HCT116 (cell line): ENCODE data around the gene TFF1. TPM values are rescaled to one million over a fixed set of nuclear protein-coding genes. Genes with fewer than 3 reads are reported as not detected.

Source experiments
- ATAC-seq: fragments of 200-7000 bp; cut with Tn5 transposase; 2 replicates; pipeline ENCODE4 v1.9.1; 2020; ENCODE audit warnings: mild to moderate bottlenecking, moderate library complexity
- BruUV-seq: library from RNA; stranded (reverse); fragments of 400-500 nt; replicated peaks from 2 replicates; lab custom pipeline; 2021; lab: Mats Ljungman, UMichigan
- CTCF ChIA-PET: fragments of 300-600 bp; sonication (Branson Sonifier 250); formaldehyde crosslinking; loops from one replicate; lab custom pipeline; 2021; ENCODE audit warnings: antibody characterized with exemption; lab: Charles Lee
- POLR2A ChIA-PET: fragments of 300-600, 350-600 bp; sonication (Branson Sonifier 250); formaldehyde crosslinking; loops from one replicate; lab custom pipeline; 2021; ENCODE audit warnings: antibody characterized with exemption; lab: Charles Lee
- RAD21 ChIA-PET, 2 experiments: fragments of 300-600 bp; sonication (Branson Sonifier 250); formaldehyde crosslinking; loops; one replicate each; lab custom pipeline; 2023; ENCODE audit warnings: low total read pairs in 2 of 2; ENCODE audit not compliant: uncharacterized antibody in 2 of 2, unreplicated experiment in 2 of 2, low non-redundant PET in 1 of 2; lab: Charles Lee
- DNase-seq: peaks from one replicate; pipeline ENCODE4 v3.0.0-alpha.2; 2010; ENCODE audit warnings: low read depth, low spot score
- H2AFZ ChIP-seq: fragments of 200-600 bp; shearing (Covaris generic), sonication (generic); 2 replicates; pipeline ENCODE4 v1.6.1; 2017; ENCODE audit warnings: low read depth, mixed run types, mixed read lengths, antibody characterized with exemption, low read length; ENCODE audit not compliant: poor library complexity, severe bottlenecking
- H3K27ac ChIP-seq: 2 replicates; pipeline ENCODE4 v1.5.1; 2012; ENCODE audit warnings: low read depth, low read length
- H3K27me3 ChIP-seq: fragments of 200-600 bp; sonication (generic); 2 replicates; pipeline ENCODE4 v1.6.1; 2016; ENCODE audit warnings: mixed run types, low read length, mixed read lengths; ENCODE audit not compliant: insufficient read depth
- H3K36me3 ChIP-seq, 2 experiments: fragments of 200-500 bp in 1 of 2; fragments of 200-600 bp in 1 of 2; sonication (Bioruptor generic) in 1 of 2; sonication (generic) in 1 of 2; 2 replicates each; pipeline versions ENCODE4 v1.5.1 to v1.6.1; 2014 to 2016; ENCODE audit warnings: low read length in 2 of 2, inconsistent platforms in 1 of 2, mixed read lengths in 1 of 2, mixed run types in 1 of 2; ENCODE audit not compliant: insufficient read depth in 2 of 2, control insufficient read depth in 1 of 2
- H3K4me1 ChIP-seq, 2 experiments: fragments of 200-600 bp in 1 of 2; sonication (generic) in 1 of 2; 2 replicates each; pipeline versions ENCODE4 v1.5.1 to v1.6.1; 2012 to 2017; ENCODE audit warnings: low read length in 2 of 2, inconsistent platforms in 1 of 2, mild to moderate bottlenecking in 1 of 2, mixed read lengths in 1 of 2, mixed run types in 1 of 2, moderate library complexity in 1 of 2; ENCODE audit not compliant: insufficient read depth in 2 of 2, control insufficient read depth in 1 of 2
- H3K4me2 ChIP-seq: fragments of 200-600 bp; sonication (generic); 2 replicates; pipeline ENCODE4 v1.6.1; 2017; ENCODE audit warnings: mixed run types, low read length, mixed read lengths
- H3K4me3 ChIP-seq, 2 experiments: fragments of 200-600 bp in 1 of 2; sonication (generic) in 1 of 2; replicated peaks in 1 of 2; 2 replicates each; pipeline ENCODE4 v1.5.1; 2011 to 2016; ENCODE audit warnings: low read length in 2 of 2, control low read depth in 1 of 2, low read depth in 1 of 2, mild to moderate bottlenecking in 1 of 2, mixed read lengths in 1 of 2, mixed run types in 1 of 2
- H3K79me2 ChIP-seq: fragments of 200-600 bp; sonication (generic); 2 replicates; pipeline ENCODE4 v1.6.1; 2017; ENCODE audit warnings: mild to moderate bottlenecking, mixed run types, low read length, moderate library complexity, mixed read lengths; ENCODE audit not compliant: insufficient read depth
- H3K9ac ChIP-seq: fragments of 200-600 bp; sonication (generic); 2 replicates; pipeline ENCODE4 v1.6.1; 2016; ENCODE audit warnings: low read length, mixed read lengths
- H3K9me2 ChIP-seq: fragments of 200-600 bp; sonication (generic), shearing (Covaris generic); 2 replicates; pipeline ENCODE4 v1.6.1; 2017; ENCODE audit warnings: mixed run types, mild to moderate bottlenecking, moderate library complexity; ENCODE audit not compliant: insufficient read depth
- H3K9me3 ChIP-seq, 2 experiments: fragments of 200-500 bp in 1 of 2; fragments of 200-600 bp in 1 of 2; sonication (Bioruptor generic) in 1 of 2; sonication (generic) in 1 of 2; 2 replicates each; pipeline ENCODE4 v1.6.1; 2014 to 2017; ENCODE audit warnings: low read length in 2 of 2, mixed read lengths in 2 of 2, inconsistent platforms in 1 of 2, low read depth in 1 of 2, mild to moderate bottlenecking in 1 of 2, mixed run types in 1 of 2, moderate library complexity in 1 of 2; ENCODE audit not compliant: control insufficient read depth in 1 of 2, insufficient read depth in 1 of 2
- H4K20me1 ChIP-seq: fragments of 200-600 bp; sonication (generic), shearing (Covaris generic); 2 replicates; pipeline ENCODE4 v1.6.1; 2017; ENCODE audit warnings: mixed run types, mild to moderate bottlenecking, moderate library complexity; ENCODE audit not compliant: insufficient read depth
- ATF3 ChIP-seq: IDR thresholded peaks from 2 replicates; pipeline ENCODE4 v1.6.1; 2012
- CBX3 ChIP-seq: IDR thresholded peaks from 2 replicates; pipeline ENCODE4 v1.6.1; 2012; ENCODE audit warnings: low read depth
- CEBPB ChIP-seq: IDR thresholded peaks from 2 replicates; pipeline ENCODE4 v1.6.1; 2012; ENCODE audit warnings: low read depth
- ELF1 ChIP-seq: IDR thresholded peaks from 2 replicates; pipeline ENCODE4 v1.6.1; 2012; ENCODE audit warnings: low read depth, borderline replicate concordance
- EZH2phosphoT487 ChIP-seq: fragments of 200-600 bp; IDR thresholded peaks from 2 replicates; pipeline ENCODE4 v1.6.1; 2018; ENCODE audit warnings: antibody characterized with exemption, borderline replicate concordance
- FOSL1 ChIP-seq: IDR thresholded peaks from 2 replicates; pipeline ENCODE4 v1.6.1; 2012; ENCODE audit warnings: low read depth
- POLR2A ChIP-seq: IDR thresholded peaks from 2 replicates; pipeline ENCODE4 v1.7.0; 2011; ENCODE audit warnings: borderline replicate concordance; ENCODE audit not compliant: insufficient read depth, insufficient read length; ENCODE audit errors: extremely low read depth
- POLR2AphosphoS5 ChIP-seq: IDR thresholded peaks from 2 replicates; pipeline ENCODE4 v1.6.1; 2011; ENCODE audit warnings: mild to moderate bottlenecking, low read depth, low read length, moderate library complexity
- RAD21 ChIP-seq: IDR thresholded peaks from 2 replicates; pipeline ENCODE4 v1.6.1; 2012; ENCODE audit warnings: low read depth, mild to moderate bottlenecking
- REST ChIP-seq: IDR thresholded peaks from 2 replicates; pipeline ENCODE4 v1.6.1; 2012; ENCODE audit warnings: low read depth
- SRF ChIP-seq: IDR thresholded peaks from 2 replicates; pipeline ENCODE4 v1.6.1; 2012; ENCODE audit warnings: low read depth
- TCF7L2 ChIP-seq: IDR thresholded peaks from 2 replicates; pipeline ENCODE4 v1.7.0; 2011; ENCODE audit warnings: borderline replicate concordance, inconsistent platforms; ENCODE audit not compliant: insufficient read depth, insufficient read length; ENCODE audit errors: extremely low read depth
- YY1 ChIP-seq: IDR thresholded peaks from 2 replicates; pipeline ENCODE4 v1.6.1; 2011; ENCODE audit warnings: low read length, low read depth, moderate library complexity, mild to moderate bottlenecking; ENCODE audit not compliant: insufficient replicate concordance; ENCODE audit errors: extremely low read depth
- ZFX ChIP-seq: fragments of 450-650 bp; IDR thresholded peaks from 2 replicates; pipeline ENCODE4 v1.6.1; 2017
- ZNF274 ChIP-seq: fragments of 200-500 bp; sonication (Bioruptor generic); IDR thresholded peaks from 2 replicates; pipeline ENCODE4 v1.6.1; 2014; ENCODE audit warnings: mild to moderate bottlenecking, low read depth, low read length, inconsistent platforms
- intact Hi-C: fragments of 100-400 bp; cut with micrococcal nuclease; formaldehyde crosslinking; loops from 2 replicates; pipeline ENCODE4 v1.10.0; 2022
- total RNA-seq: library from RNA; stranded (reverse); gene quantifications from one replicate; pipeline ENCODE4 v1.2.1, GENCODE V29; 2021; ENCODE audit not compliant: unreplicated experiment
- TF ChIP-seq, protein P1 (sequence below): IDR thresholded peaks from 2 replicates; pipeline ENCODE4 v1.6.1; 2012
- TF ChIP-seq, protein P2 (sequence below), 3 experiments: fragments of 200-600 bp in 1 of 3; sonication (generic) in 1 of 3; IDR thresholded peaks in 2 of 3; conservative IDR thresholded peaks in 1 of 3; 2 replicates each; pipeline ENCODE4 v1.5.1; 2012 to 2017; ENCODE audit warnings: low read depth in 2 of 3, low read length in 2 of 3, antibody characterized with exemption in 1 of 3, borderline replicate concordance in 1 of 3, control low read depth in 1 of 3, mild to moderate bottlenecking in 1 of 3, mixed read lengths in 1 of 3, mixed run types in 1 of 3, moderate library complexity in 1 of 3; ENCODE audit not compliant: insufficient read depth in 1 of 3

The TFF1 gene
- total RNA-seq, 1 experiment from 2014 or later, result 0.61 TPM

DNA sequence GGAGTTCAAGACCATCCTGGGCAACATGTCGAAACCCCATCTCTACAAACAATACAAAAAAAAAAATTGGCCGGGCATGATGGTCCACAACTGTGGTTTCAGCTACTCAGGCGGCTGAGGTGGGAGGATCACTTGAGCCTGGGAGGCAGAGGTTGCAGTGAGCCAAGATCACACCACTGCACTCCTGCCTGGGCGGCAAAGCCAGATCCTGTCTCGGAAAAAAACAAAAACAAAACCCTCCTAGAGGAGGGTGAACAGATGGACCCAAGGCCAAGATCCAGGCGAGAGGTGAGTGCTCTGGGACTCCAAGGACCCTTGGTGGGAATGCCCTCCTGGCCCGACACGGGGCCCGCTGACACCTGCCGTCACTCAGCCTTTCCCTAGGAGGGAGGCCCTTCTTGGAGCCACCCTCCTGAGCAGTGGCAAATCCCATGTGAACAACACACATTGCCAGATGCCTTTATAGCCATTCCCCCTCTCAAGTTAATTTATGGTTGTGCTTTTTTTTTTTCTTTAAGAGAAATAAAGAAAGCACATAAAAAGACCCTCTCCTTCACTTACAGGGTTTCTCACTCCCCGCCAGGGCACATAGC is 15.9 kb downstream of the TFF1 start:
- BruUV-seq, result no TSS peak
- TF ChIP-seq SRF (no peak), FOSL1 (no peak), TCF7L2 (no peak), YY1 (no peak), ZFX (no peak), REST (no peak), ELF1 (no peak), POLR2A (no peak), EZH2phosphoT487 (no peak), CEBPB (no peak), CBX3 (no peak), RAD21 (no peak), ZNF274 (no peak), ATF3 (no peak), POLR2AphosphoS5 (no peak)
- TF ChIP-seq, protein P1, sequence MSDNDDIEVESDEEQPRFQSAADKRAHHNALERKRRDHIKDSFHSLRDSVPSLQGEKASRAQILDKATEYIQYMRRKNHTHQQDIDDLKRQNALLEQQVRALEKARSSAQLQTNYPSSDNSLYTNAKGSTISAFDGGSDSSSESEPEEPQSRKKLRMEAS, result no peak
- TF ChIP-seq, protein P2, sequence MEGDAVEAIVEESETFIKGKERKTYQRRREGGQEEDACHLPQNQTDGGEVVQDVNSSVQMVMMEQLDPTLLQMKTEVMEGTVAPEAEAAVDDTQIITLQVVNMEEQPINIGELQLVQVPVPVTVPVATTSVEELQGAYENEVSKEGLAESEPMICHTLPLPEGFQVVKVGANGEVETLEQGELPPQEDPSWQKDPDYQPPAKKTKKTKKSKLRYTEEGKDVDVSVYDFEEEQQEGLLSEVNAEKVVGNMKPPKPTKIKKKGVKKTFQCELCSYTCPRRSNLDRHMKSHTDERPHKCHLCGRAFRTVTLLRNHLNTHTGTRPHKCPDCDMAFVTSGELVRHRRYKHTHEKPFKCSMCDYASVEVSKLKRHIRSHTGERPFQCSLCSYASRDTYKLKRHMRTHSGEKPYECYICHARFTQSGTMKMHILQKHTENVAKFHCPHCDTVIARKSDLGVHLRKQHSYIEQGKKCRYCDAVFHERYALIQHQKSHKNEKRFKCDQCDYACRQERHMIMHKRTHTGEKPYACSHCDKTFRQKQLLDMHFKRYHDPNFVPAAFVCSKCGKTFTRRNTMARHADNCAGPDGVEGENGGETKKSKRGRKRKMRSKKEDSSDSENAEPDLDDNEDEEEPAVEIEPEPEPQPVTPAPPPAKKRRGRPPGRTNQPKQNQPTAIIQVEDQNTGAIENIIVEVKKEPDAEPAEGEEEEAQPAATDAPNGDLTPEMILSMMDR (IDR thresholded peaks at IDR 0.05 in 2 of 3, conservative IDR thresholded peaks at IDR 0.05 in 1 of 3; ENCODE audit: borderline replicate concordance in 1 of 3, insufficient read depth in 1 of 3, low read depth in 2 of 3, low read length in 2 of 3), result no peak
- Histone ChIP-seq H3K4me1 (no peaks in the 10 kb centered on the region), H3K4me3 (no peak overlapping the region), H3K27me3 (no peaks in the 10 kb centered on the region), H4K20me1 (no peaks in the 10 kb centered on the region), H3K36me3 (no peaks in the 10 kb centered on the region), H3K27ac (no peak overlapping the region), H3K9me2 (no peaks in the 10 kb centered on the region), H3K9ac (no peak overlapping the region), H3K79me2 (no peaks in the 10 kb centered on the region), H2AFZ (no peak overlapping the region), H3K9me3 (no peaks in the 10 kb centered on the region), H3K4me2 (no peak overlapping the region)
- RAD21 ChIA-PET, result no interaction called here
- ATAC-seq (no peak), DNase-seq (no peak)
- intact Hi-C loops, result no loop called here
- CTCF ChIA-PET, result no interaction called here
- POLR2A ChIA-PET, result no interaction called here
